BE2C (cell line): Measurements from ENCODE around the gene HPCAL1.

ENCODE experiments used
- DNase-seq: peaks from one replicate; pipeline ENCODE4 v3.0.0-alpha.2; 2020
- H3K27me3 ChIP-seq: fragments of 250-450 bp; sonication (Bioruptor Pico); 2 replicates; pipeline ENCODE4 v1.5.1; 2020; ENCODE audit warnings: mild to moderate bottlenecking
- H3K36me3 ChIP-seq: fragments of 250-450 bp; sonication (Bioruptor Pico); 2 replicates; pipeline ENCODE4 v1.5.1; 2020; ENCODE audit warnings: mild to moderate bottlenecking
- H3K4me1 ChIP-seq: fragments of 250-450 bp; sonication (Bioruptor Pico); 2 replicates; pipeline ENCODE4 v1.5.1; 2020
- H3K4me3 ChIP-seq: 2 replicates; pipeline ENCODE4 v1.5.1; 2011; ENCODE audit warnings: low read depth, low read length
- H3K9me3 ChIP-seq: fragments of 250-450 bp; sonication (Bioruptor Pico); 2 replicates; pipeline ENCODE4 v1.5.1; 2020
- CTCF ChIP-seq: IDR thresholded peaks from 2 replicates; pipeline ENCODE4 v1.5.1; 2012; ENCODE audit warnings: mild to moderate bottlenecking, low read depth, low read length

HPCAL1 gene

GRCh38 chr2:10372862-10373240 lies 70.1 kb downstream of the HPCAL1 start:
- Histone ChIP-seq H3K4me1 (peaks cover 16% of the 10 kb centered on the region), H3K27me3 (no peaks in the 10 kb centered on the region), H3K9me3 (no peaks in the 10 kb centered on the region), H3K4me3 (no peak overlapping the region), H3K36me3 (peaks cover 8% of the 10 kb centered on the region; the same call in 1 of the 2 replicates)
- DNase-seq, result no peak
- no peak for TF ChIP-seq CTCF

GRCh38 chr2:10373931-10374330 lies 71.2 kb downstream of the HPCAL1 start:
- TF ChIP-seq CTCF, result no peak
- DNase-seq, result peak; percentile 55

GRCh38 chr2:10374362-10374943 lies 71.7 kb downstream of the HPCAL1 start:
- H3K9me3 ChIP-seq, result no peaks in the 10 kb centered on the region
- H3K4me1 ChIP-seq, result peaks cover 18% of the 10 kb centered on the region
- H3K4me3 ChIP-seq, result no peak overlapping the region
- TF ChIP-seq CTCF, result 0 out of 2 replicates have a peak, but pooled peaks have one; percentile 2
- no peak for DNase-seq
- H3K36me3 ChIP-seq, result peaks cover 4% of the 10 kb centered on the region; the same call in 1 of the 2 replicates
- H3K27me3 ChIP-seq, result no peaks in the 10 kb centered on the region

More at GRCh38 chr2:10373931-10374330, 71.2 kb downstream of the HPCAL1 start:
- H3K36me3 ChIP-seq, result peaks cover 4% of the 10 kb centered on the region; the same call in 1 of the 2 replicates
- peaks cover 18% of the 10 kb centered on the region for H3K4me1 ChIP-seq
- H3K4me3 ChIP-seq, result no peak overlapping the region
- H3K27me3 ChIP-seq, result no peaks in the 10 kb centered on the region
- no peaks in the 10 kb centered on the region for H3K9me3 ChIP-seq

GRCh38 chr2:10375570-10376281 lies 73.0 kb downstream of the HPCAL1 start:
- Histone ChIP-seq H3K36me3 (peaks cover 4% of the 10 kb centered on the region; the same call in 1 of the 2 replicates), H3K4me1 (peaks cover 19% of the 10 kb centered on the region), H3K27me3 (no peaks in the 10 kb centered on the region), H3K4me3 (no peak overlapping the region), H3K9me3 (no peaks in the 10 kb centered on the region)
- no peak for TF ChIP-seq CTCF
- no peak for DNase-seq

- H3K4me3 ChIP-seq, result no peak overlapping the region
- H3K27me3 ChIP-seq, result no peaks in the 10 kb centered on the region
- DNase-seq, result no peak
- H3K4me1 ChIP-seq, result peaks cover 19% of the 10 kb centered on the region
- no peaks in the 10 kb centered on the region for H3K9me3 ChIP-seq
- TF ChIP-seq CTCF, result no peak
- H3K36me3 ChIP-seq, result peaks cover 4% of the 10 kb centered on the region; the same call in 1 of the 2 replicates
Observed at GRCh38 chr2:10377052-10377746, 74.5 kb downstream of the HPCAL1 start.

- no peak for DNase-seq
- Histone ChIP-seq H3K4me1 (peaks cover 19% of the 10 kb centered on the region), H3K4me3 (no peak overlapping the region), H3K36me3 (peaks cover 1% of the 10 kb centered on the region; the same call in 1 of the 2 replicates), H3K27me3 (no peaks in the 10 kb centered on the region), H3K9me3 (no peaks in the 10 kb centered on the region)
- no peak for TF ChIP-seq CTCF
Observed at GRCh38 chr2:10377747-10378085, 75.0 kb downstream of the HPCAL1 start.
